HepG2 (cell line): Measurements from ENCODE around the gene RRAS. TPM values are rescaled to one million over a fixed set of nuclear protein-coding genes. Genes with fewer than 3 reads are reported as not detected.
A peak's percentile ranks its signal among the peaks of the same experiment; 100 is the strongest.

Experiments used
- BATF2 ChIP-seq: sonication (generic); formaldehyde crosslinking; IDR thresholded peaks from 2 replicates; pipeline ENCODE4 v1.8.0; 2022; ENCODE audit warnings: mild to moderate bottlenecking, missing genetic modification reagents, moderate library complexity
- E2F2 ChIP-seq: sonication (generic); formaldehyde crosslinking; IDR thresholded peaks from 2 replicates; pipeline ENCODE4 v1.4.0; 2020; ENCODE audit warnings: missing genetic modification reagents, borderline replicate concordance
- FOSL2 ChIP-seq: sonication (generic); formaldehyde crosslinking; IDR thresholded peaks from 2 replicates; pipeline ENCODE4 v1.4.0; 2020; ENCODE audit warnings: missing genetic modification reagents
- JARID2 ChIP-seq: sonication (generic); formaldehyde crosslinking; IDR thresholded peaks from 2 replicates; pipeline ENCODE4 v1.8.1; 2023; ENCODE audit warnings: missing genetic modification reagents, inconsistent platforms; ENCODE audit not compliant: insufficient replicate concordance
- KDM5A ChIP-seq: fragments of 200-600 bp; sonication (generic); IDR thresholded peaks from 2 replicates; pipeline ENCODE4 v1.7.0; 2018; ENCODE audit warnings: antibody characterized with exemption, mild to moderate bottlenecking, low read length, borderline replicate concordance
- MAZ ChIP-seq, 2 experiments: sonication (generic) in 1 of 2; formaldehyde crosslinking in 1 of 2; IDR thresholded peaks; 2 replicates each; pipeline versions ENCODE4 v1.5.0 to v1.6.1; 2012 to 2020; ENCODE audit warnings: low read depth in 2 of 2, mild to moderate bottlenecking in 2 of 2, borderline replicate concordance in 1 of 2, improper control_type of control experiment in 1 of 2, low read length in 1 of 2, missing genetic modification reagents in 1 of 2, moderate library complexity in 1 of 2
- MBNL3 ChIP-seq: fragments of 250-450 bp; sonication (Bioruptor Pico); conservative IDR thresholded peaks from 2 replicates; pipeline ENCODE4 v1.8.0; 2022; ENCODE audit warnings: mild to moderate bottlenecking, inconsistent platforms
- NFE2L2 ChIP-seq: fragments of 150-350 bp; IDR thresholded peaks from 2 replicates; pipeline ENCODE4 v1.6.1; 2014; ENCODE audit warnings: low read length
- NPAS2 ChIP-seq: sonication (generic); formaldehyde crosslinking; IDR thresholded peaks from 2 replicates; pipeline ENCODE4 v1.8.0; 2022; ENCODE audit warnings: mild to moderate bottlenecking, missing genetic modification reagents, borderline replicate concordance
- PHF5A ChIP-seq: IDR thresholded peaks from one replicate; pipeline ENCODE4 v1.6.1; 2018; ENCODE audit warnings: low read depth, missing genetic modification reagents; ENCODE audit not compliant: unreplicated experiment
- REXO4 ChIP-seq: sonication (generic); formaldehyde crosslinking; IDR thresholded peaks from 2 replicates; pipeline ENCODE4 v1.8.0; 2022; ENCODE audit warnings: missing genetic modification reagents, mild to moderate bottlenecking, borderline replicate concordance
- SMAD1 ChIP-seq: sonication (generic); formaldehyde crosslinking; IDR thresholded peaks from 2 replicates; pipeline ENCODE4 v1.4.0; 2020; ENCODE audit warnings: missing genetic modification reagents, low read depth, mild to moderate bottlenecking, borderline replicate concordance
- SOX6 ChIP-seq, 2 experiments: fragments of 450-650 bp in 1 of 2; sonication (generic) in 1 of 2; formaldehyde crosslinking in 1 of 2; IDR thresholded peaks; 2 replicates each; pipeline versions ENCODE4 v1.4.0 to v1.6.1; 2017 to 2020; ENCODE audit warnings: antibody characterized with exemption in 1 of 2, mild to moderate bottlenecking in 1 of 2, missing genetic modification reagents in 1 of 2
- USF2 ChIP-seq, 2 experiments: sonication (generic) in 1 of 2; formaldehyde crosslinking in 1 of 2; IDR thresholded peaks; 2 replicates each; pipeline versions ENCODE4 v1.5.1 to v1.6.1; 2011 to 2020; ENCODE audit warnings: borderline replicate concordance in 1 of 2, low read depth in 1 of 2, low read length in 1 of 2, mild to moderate bottlenecking in 1 of 2, missing genetic modification reagents in 1 of 2, moderate library complexity in 1 of 2
- YEATS4 ChIP-seq: sonication (generic); formaldehyde crosslinking; IDR thresholded peaks from 2 replicates; pipeline ENCODE4 v1.4.0; 2020; ENCODE audit warnings: missing genetic modification reagents, borderline replicate concordance
- ZNF121 ChIP-seq: sonication (generic); formaldehyde crosslinking; IDR thresholded peaks from 2 replicates; pipeline ENCODE4 v1.5.0; 2020; ENCODE audit warnings: mild to moderate bottlenecking, missing genetic modification reagents
- ZNF326 ChIP-seq: sonication (generic); formaldehyde crosslinking; IDR thresholded peaks from 2 replicates; pipeline ENCODE4 v1.4.0; 2020; ENCODE audit warnings: missing genetic modification reagents, borderline replicate concordance
- ZNF484 ChIP-seq: sonication (generic); formaldehyde crosslinking; IDR thresholded peaks from 2 replicates; pipeline ENCODE4 v1.5.1; 2020; ENCODE audit warnings: mild to moderate bottlenecking, low read depth, missing genetic modification reagents, borderline replicate concordance
- ZNF574 ChIP-seq: sonication (generic); formaldehyde crosslinking; IDR thresholded peaks from 2 replicates; pipeline ENCODE4 v1.4.0; 2020; ENCODE audit warnings: missing genetic modification reagents
- ZNF607 ChIP-seq: sonication (generic); formaldehyde crosslinking; IDR thresholded peaks from 2 replicates; pipeline ENCODE4 v1.5.1; 2020; ENCODE audit warnings: missing genetic modification reagents, mild to moderate bottlenecking, borderline replicate concordance
- polyA plus RNA-seq, 8 experiments: library from polyadenylated mRNA; depleted of rRNA in 3 of 8; stranded (reverse) in 7 of 8; unstranded in 1 of 8; fragments of >200 nt; fragmentation: Illumina TruSeq in 4 of 8; extraction: Trizol in 4 of 8; gene quantifications; 2 replicates each; pipeline versions ENCODE4 v1.2.1 to v1.2.3, GENCODE V29; 2011 to 2016; ENCODE audit warnings: low read depth in 4 of 8, missing spikeins in 1 of 8, mixed read lengths in 1 of 8; ENCODE audit not compliant: insufficient read depth in 1 of 8
- total RNA-seq, 5 experiments: library from RNA; depleted of rRNA; stranded (reverse); fragments of >200 nt; fragmentation: Illumina TruSeq; extraction: Trizol; gene quantifications; 2 replicates each; pipeline ENCODE4 v1.2.3, GENCODE V29; 2016; ENCODE audit warnings: low read depth in 1 of 5

The RRAS gene
- total and polyA plus RNA-seq, 2 of the 13 experiments (the other 11 are each of a cell fraction or from before 2014, with no cell fraction given), result 1.5 to 12.0 TPM

GRCh38 chr19:49672131-49672919 is 32.4 kb upstream of the RRAS start (continued):
- no peak for TF ChIP-seq PHF5A (CRISPR knock-in tag)
- no peak for TF ChIP-seq BATF2 (CRISPR knock-in tag)
- peak; percentile 73; the same call in 1 of the 2 replicates for TF ChIP-seq ZNF574 (CRISPR knock-in tag)
- TF ChIP-seq SMAD1 (CRISPR knock-in tag), result peak; percentile 86; the same call in 1 of the 2 replicates
- no peak for TF ChIP-seq USF2 (IDR thresholded peaks at IDR 0.05; ENCODE audit: low read depth, low read length)
- TF ChIP-seq USF2 (CRISPR knock-in tag; IDR thresholded peaks at IDR 0.05; ENCODE audit: borderline replicate concordance), result no peak
- no peak for TF ChIP-seq SOX6 (IDR thresholded peaks at IDR 0.05)
- TF ChIP-seq SOX6 (CRISPR knock-in tag; IDR thresholded peaks at IDR 0.05), result peak; percentile 72
- TF ChIP-seq ZNF484 (CRISPR knock-in tag), result no peak
- peak; percentile 69 for TF ChIP-seq JARID2 (CRISPR knock-in tag)
- 0 out of 2 replicates have a peak, but pooled peaks have one; percentile 7 for TF ChIP-seq ZNF121 (CRISPR knock-in tag)
- TF ChIP-seq REXO4 (CRISPR knock-in tag), result no peak
- TF ChIP-seq E2F2, result no peak
- no peak; the same call in none of the 2 replicates for TF ChIP-seq YEATS4
- TF ChIP-seq MAZ (IDR thresholded peaks at IDR 0.05; ENCODE audit: borderline replicate concordance, low read depth, low read length), result peak; percentile 88; the same call in 1 of the 2 replicates
- TF ChIP-seq MAZ (CRISPR knock-in tag; IDR thresholded peaks at IDR 0.05; ENCODE audit: low read depth), result peak; percentile 82
- no peak for TF ChIP-seq ZNF326
- TF ChIP-seq FOSL2, result peak; percentile 43; the same call in 1 of the 2 replicates
- 0 out of 2 replicates have a peak, but pooled peaks have one; percentile 57 for TF ChIP-seq ZNF607
- no peak for TF ChIP-seq MBNL3 (CRISPR knock-in tag)
- no peak for TF ChIP-seq NFE2L2
- no peak for TF ChIP-seq NPAS2 (CRISPR knock-in tag)
- no peak for TF ChIP-seq KDM5A
